Measurements from ENCODE around the gene RPIA. TPM values are rescaled to one million over a fixed set of nuclear protein-coding genes. Genes with fewer than 3 reads are reported as not detected.
"Not testable (repeated sequence)": the region's sequence is repeated elsewhere in the genome, so short reads cannot be mapped to it uniquely, and the experiment has no call there.

Gene RPIA
- polyA plus RNA-seq (2011; rRNA removed): 6.4 and 8.0 TPM in 2 replicates
- 3.3 and 6.3 TPM in 2 replicates for polyA minus RNA-seq (2011; rRNA and poly(A)+ RNA removed)

DNA sequence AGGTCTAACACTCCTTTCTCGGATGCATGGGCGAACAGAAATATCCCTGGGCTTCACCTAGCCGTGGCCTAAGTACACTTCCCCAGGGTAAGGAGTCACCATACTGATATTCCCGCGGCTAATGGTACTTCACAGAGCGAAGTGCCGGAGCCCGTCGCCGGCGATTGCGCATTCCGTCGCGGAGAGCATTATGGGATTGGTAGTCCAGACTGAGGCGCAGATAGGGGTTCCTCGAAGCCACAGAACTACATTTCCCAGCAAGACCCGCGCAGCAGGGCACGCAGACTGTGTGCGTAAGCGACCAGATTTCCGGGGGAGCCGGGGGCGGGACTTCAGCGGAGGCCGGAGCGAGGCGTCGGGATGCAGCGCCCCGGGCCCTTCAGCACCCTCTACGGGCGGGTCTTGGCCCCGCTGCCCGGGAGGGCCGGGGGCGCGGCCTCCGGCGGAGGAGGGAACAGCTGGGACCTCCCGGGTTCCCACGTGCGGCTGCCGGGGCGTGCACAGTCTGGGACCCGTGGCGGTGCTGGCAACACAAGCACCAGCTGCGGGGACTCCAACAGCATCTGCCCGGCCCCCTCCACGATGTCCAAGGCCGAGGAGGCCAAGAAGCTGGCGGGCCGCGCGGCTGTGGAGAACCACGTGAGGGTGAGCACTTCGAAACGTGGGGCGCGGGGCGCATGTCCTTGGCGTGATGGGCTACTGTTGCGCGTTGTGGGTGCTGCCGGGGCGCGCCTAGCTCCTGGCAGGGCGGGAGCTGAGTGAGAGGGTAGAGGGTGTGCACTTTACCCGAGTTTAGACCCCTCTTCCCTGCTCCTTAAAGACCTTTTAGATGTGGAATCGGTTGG, at the start of gene RPIA:
Gene RPIA (plus strand): TSS at position 335 of the 845 bp plus-strand sequence. CDS start 26 bp downstream, at position 361.
- peak; percentile 92 for DNase-seq (ENCODE audit: low read depth)
- Histone ChIP-seq H3K4me3 (ENCODE audit: low read depth, low read length) (peak within 1 kb of the TSS; percentile 97), H3K27me3 (ENCODE audit: control insufficient read depth, insufficient read depth, low read length) (no peaks in the 10 kb centered on the region), H3K36me3 (ENCODE audit: control insufficient read depth, insufficient read depth, low read length) (no peaks in the 10 kb centered on the region)
- ChIA-PET POLR2A (no interaction called here), CTCF (interaction anchor here (0.8 to 3.5 kb wide), 4 partner anchors 9 to 19 kb away, joined by 3 to 16 read pairs (median 3); no protein-coding TSS in a partner anchor)
- TF ChIP-seq, protein P1, sequence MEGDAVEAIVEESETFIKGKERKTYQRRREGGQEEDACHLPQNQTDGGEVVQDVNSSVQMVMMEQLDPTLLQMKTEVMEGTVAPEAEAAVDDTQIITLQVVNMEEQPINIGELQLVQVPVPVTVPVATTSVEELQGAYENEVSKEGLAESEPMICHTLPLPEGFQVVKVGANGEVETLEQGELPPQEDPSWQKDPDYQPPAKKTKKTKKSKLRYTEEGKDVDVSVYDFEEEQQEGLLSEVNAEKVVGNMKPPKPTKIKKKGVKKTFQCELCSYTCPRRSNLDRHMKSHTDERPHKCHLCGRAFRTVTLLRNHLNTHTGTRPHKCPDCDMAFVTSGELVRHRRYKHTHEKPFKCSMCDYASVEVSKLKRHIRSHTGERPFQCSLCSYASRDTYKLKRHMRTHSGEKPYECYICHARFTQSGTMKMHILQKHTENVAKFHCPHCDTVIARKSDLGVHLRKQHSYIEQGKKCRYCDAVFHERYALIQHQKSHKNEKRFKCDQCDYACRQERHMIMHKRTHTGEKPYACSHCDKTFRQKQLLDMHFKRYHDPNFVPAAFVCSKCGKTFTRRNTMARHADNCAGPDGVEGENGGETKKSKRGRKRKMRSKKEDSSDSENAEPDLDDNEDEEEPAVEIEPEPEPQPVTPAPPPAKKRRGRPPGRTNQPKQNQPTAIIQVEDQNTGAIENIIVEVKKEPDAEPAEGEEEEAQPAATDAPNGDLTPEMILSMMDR (IDR thresholded peaks at IDR 0.05; ENCODE audit: insufficient read depth, low read depth, low read length): peak; percentile 56

- ChIA-PET CTCF (no interaction called here), POLR2A (interaction anchor here (0.7 kb wide), 1 partner anchor 11 kb away, joined by 3 read pairs; no protein-coding TSS in a partner anchor)
Observed at GRCh38 chr2:88642278-88642677, 49.2 kb upstream of the RPIA start.

DNA sequence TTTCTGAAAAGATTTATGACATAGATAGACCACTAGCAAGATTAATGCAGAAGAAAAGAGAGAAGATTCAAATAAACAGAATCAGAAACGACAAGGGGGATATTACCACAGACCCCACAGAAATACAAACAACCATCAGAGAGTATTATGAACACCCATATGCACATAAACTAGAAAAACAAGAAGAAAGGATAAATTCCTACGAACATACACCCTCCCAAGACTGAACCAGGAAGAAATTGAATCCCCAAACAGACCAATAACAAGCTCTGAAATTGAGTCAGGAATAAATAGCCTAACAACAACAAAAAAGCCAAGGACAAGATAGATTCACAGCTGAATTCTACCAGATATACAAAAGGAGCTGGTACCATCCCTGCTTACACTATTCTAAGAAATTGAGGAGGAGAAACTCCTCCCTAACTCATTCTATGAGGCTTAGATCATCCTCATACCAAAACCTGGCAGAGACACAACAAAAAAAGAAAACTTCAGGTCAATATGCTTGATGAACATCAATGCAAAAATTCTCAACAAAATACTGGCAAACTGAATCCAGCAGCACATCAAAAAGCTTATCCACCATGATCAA, 46.1 kb upstream of the RPIA start:
- CTCF ChIA-PET: interaction anchor here (0.6 to 1.7 kb wide), 3 partner anchors 10 to 26 kb away, joined by 3 to 4 read pairs (median 3); no protein-coding TSS in a partner anchor
- H3K4me3 ChIP-seq (ENCODE audit: low read depth, low read length); H3K27me3 ChIP-seq (ENCODE audit: control insufficient read depth, insufficient read depth, low read length); H3K36me3 ChIP-seq (ENCODE audit: control insufficient read depth, insufficient read depth, low read length); DNase-seq (ENCODE audit: low read depth); POLR2A ChIA-PET: not testable (repeated sequence)

More at GRCh38 chr2:88642278-88642677, 49.2 kb upstream of the RPIA start:
- TF ChIP-seq, protein P1 (IDR thresholded peaks at IDR 0.05; ENCODE audit: insufficient read depth, low read depth, low read length): no peak
- Histone ChIP-seq H3K36me3 (ENCODE audit: control insufficient read depth, insufficient read depth, low read length) (no peaks in the 10 kb centered on the region), H3K27me3 (ENCODE audit: control insufficient read depth, insufficient read depth, low read length) (peaks cover 2% of the 10 kb centered on the region; the same call in 1 of the 2 replicates), H3K4me3 (ENCODE audit: low read depth, low read length) (no peak overlapping the region)
- no peak for DNase-seq (ENCODE audit: low read depth)

- TF ChIP-seq, protein P1 (IDR thresholded peaks at IDR 0.05; ENCODE audit: insufficient read depth, low read depth, low read length): no peak
- Histone ChIP-seq H3K36me3 (ENCODE audit: control insufficient read depth, insufficient read depth, low read length) (no peaks in the 10 kb centered on the region), H3K4me3 (ENCODE audit: low read depth, low read length) (no peak overlapping the region), H3K27me3 (ENCODE audit: control insufficient read depth, insufficient read depth, low read length) (no peaks in the 10 kb centered on the region)
- CTCF ChIA-PET: interaction anchor here (0.7 kb wide), 1 partner anchor 11 kb away, joined by 3 read pairs; no protein-coding TSS in a partner anchor
- DNase-seq (ENCODE audit: low read depth): no peak
- POLR2A ChIA-PET: no interaction called here
Observed at GRCh38 chr2:88651646-88652045, 39.8 kb upstream of the RPIA start.

DNA sequence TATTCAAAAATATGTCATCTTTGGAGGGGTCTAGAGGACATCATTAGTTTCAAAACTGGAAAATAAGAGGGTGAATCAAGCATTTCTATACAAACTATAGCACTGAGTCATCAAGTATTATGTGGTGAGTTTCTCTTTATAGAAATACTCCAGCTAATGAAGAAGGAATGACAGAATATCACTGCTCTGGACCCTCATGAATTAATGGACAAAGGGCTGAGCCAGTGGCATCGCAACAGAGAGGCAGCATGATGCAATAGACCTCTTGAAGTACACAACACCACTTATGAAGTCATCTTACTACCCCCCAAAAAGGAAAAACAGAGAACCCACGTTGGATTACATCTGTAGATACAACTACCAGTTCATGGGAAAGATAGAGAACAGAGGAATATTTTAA, 36.8 kb upstream of the RPIA start:
- no peak for DNase-seq (ENCODE audit: low read depth)
- no peak overlapping the region for H3K4me3 ChIP-seq (ENCODE audit: low read depth, low read length)
- POLR2A ChIA-PET: no interaction called here
- no peaks in the 10 kb centered on the region for H3K36me3 ChIP-seq (ENCODE audit: control insufficient read depth, insufficient read depth, low read length)
- TF ChIP-seq, protein P1 (IDR thresholded peaks at IDR 0.05; ENCODE audit: insufficient read depth, low read depth, low read length): no peak
- H3K27me3 ChIP-seq (ENCODE audit: control insufficient read depth, insufficient read depth, low read length): no peaks in the 10 kb centered on the region
- CTCF ChIA-PET: interaction anchor here (2.4 kb wide), 1 partner anchor 17 kb away, joined by 11 read pairs; no protein-coding TSS in a partner anchor

All from BJ (cell line).